HepG2 (cell line): ENCODE results near the gene MON1A. TPM values are rescaled to one million over a fixed set of nuclear protein-coding genes. Genes with fewer than 3 reads are reported as not detected.
A peak's percentile ranks its signal among the peaks of the same experiment; 100 is the strongest.

Experiments used
- CCAR2 ChIP-seq: fragments of 200-400 bp; formaldehyde crosslinking; optimal IDR thresholded peaks from 2 replicates; pipeline ENCODE3; 2018; ENCODE audit warnings: low read depth, mild to moderate bottlenecking, low read length, moderate library complexity
- CREB3 ChIP-seq: sonication (generic); formaldehyde crosslinking; IDR thresholded peaks from 2 replicates; pipeline ENCODE4 v1.5.0; 2020; ENCODE audit warnings: missing genetic modification reagents
- ETV6 ChIP-seq: sonication (generic); formaldehyde crosslinking; conservative IDR thresholded peaks from 2 replicates; pipeline ENCODE4 v1.4.0; 2020; ENCODE audit warnings: missing genetic modification reagents
- FOXJ3 ChIP-seq: sonication (generic); formaldehyde crosslinking; IDR thresholded peaks from 2 replicates; pipeline ENCODE4 v1.4.0; 2020; ENCODE audit warnings: missing genetic modification reagents, mild to moderate bottlenecking, borderline replicate concordance
- ISL2 ChIP-seq: sonication (generic); formaldehyde crosslinking; IDR thresholded peaks from 2 replicates; pipeline ENCODE4 v1.5.0; 2020; ENCODE audit warnings: missing genetic modification reagents
- PAXIP1 ChIP-seq: sonication (generic); formaldehyde crosslinking; conservative IDR thresholded peaks from 2 replicates; pipeline ENCODE4 v1.4.0; 2020; ENCODE audit warnings: mild to moderate bottlenecking, missing genetic modification reagents, moderate library complexity
- PITX1 ChIP-seq: sonication (generic); formaldehyde crosslinking; IDR thresholded peaks from 2 replicates; pipeline ENCODE4 v1.5.1; 2020; ENCODE audit warnings: mild to moderate bottlenecking, missing genetic modification reagents
- TP53 ChIP-seq: sonication (generic); formaldehyde crosslinking; conservative IDR thresholded peaks from 2 replicates; pipeline ENCODE4 v1.4.0; 2020; ENCODE audit warnings: missing genetic modification reagents
- ZMAT3 ChIP-seq: sonication (generic); formaldehyde crosslinking; conservative IDR thresholded peaks from 2 replicates; pipeline ENCODE4 v1.7.0; 2021; ENCODE audit warnings: missing genetic modification reagents
- ZNF225 ChIP-seq: sonication (generic); formaldehyde crosslinking; IDR thresholded peaks from 2 replicates; pipeline ENCODE4 v1.4.0; 2020; ENCODE audit warnings: mild to moderate bottlenecking, missing genetic modification reagents
- ZNF260 ChIP-seq: sonication (generic); formaldehyde crosslinking; IDR thresholded peaks from 2 replicates; pipeline ENCODE4 v1.4.0; 2020; ENCODE audit warnings: missing genetic modification reagents, low read depth, mild to moderate bottlenecking, borderline replicate concordance
- ZNF543 ChIP-seq: sonication (generic); formaldehyde crosslinking; IDR thresholded peaks from 2 replicates; pipeline ENCODE4 v1.4.0; 2020; ENCODE audit warnings: mild to moderate bottlenecking, missing genetic modification reagents
- ZNF652 ChIP-seq: IDR thresholded peaks from 2 replicates; pipeline ENCODE4 v1.6.1; 2016; ENCODE audit warnings: low read depth, borderline replicate concordance
- ZNF816 ChIP-seq: sonication (generic); formaldehyde crosslinking; IDR thresholded peaks from 2 replicates; pipeline ENCODE4 v1.8.0; 2022; ENCODE audit warnings: missing genetic modification reagents, mild to moderate bottlenecking, borderline replicate concordance
- polyA plus RNA-seq, 8 experiments: library from polyadenylated mRNA; depleted of rRNA in 3 of 8; stranded (reverse) in 7 of 8; unstranded in 1 of 8; fragments of >200 nt; fragmentation: Illumina TruSeq in 4 of 8; extraction: Trizol in 4 of 8; gene quantifications; 2 replicates each; pipeline versions ENCODE4 v1.2.1 to v1.2.3, GENCODE V29; 2011 to 2016; ENCODE audit warnings: low read depth in 4 of 8, missing spikeins in 1 of 8, mixed read lengths in 1 of 8; ENCODE audit not compliant: insufficient read depth in 1 of 8
- total RNA-seq, 5 experiments: library from RNA; depleted of rRNA; stranded (reverse); fragments of >200 nt; fragmentation: Illumina TruSeq; extraction: Trizol; gene quantifications; 2 replicates each; pipeline ENCODE4 v1.2.3, GENCODE V29; 2016; ENCODE audit warnings: low read depth in 1 of 5
- TF ChIP-seq, protein P1 (sequence below): sonication (generic); formaldehyde crosslinking; IDR thresholded peaks from 2 replicates; pipeline ENCODE4 v1.4.0; 2020; ENCODE audit warnings: missing genetic modification reagents
- TF ChIP-seq, protein P2 (sequence below): sonication (generic); formaldehyde crosslinking; IDR thresholded peaks from 2 replicates; pipeline ENCODE4 v1.4.0; 2020; ENCODE audit warnings: missing genetic modification reagents, borderline replicate concordance
- TF ChIP-seq, protein P3 (sequence below): sonication (generic); formaldehyde crosslinking; IDR thresholded peaks from 2 replicates; pipeline ENCODE4 v1.8.0; 2022; ENCODE audit warnings: mild to moderate bottlenecking, missing genetic modification reagents, borderline replicate concordance

Gene MON1A
- total and polyA plus RNA-seq, 2 of the 13 experiments (the other 11 are each of a cell fraction or from before 2014, with no cell fraction given): 4.6 to 9.0 TPM

DNA sequence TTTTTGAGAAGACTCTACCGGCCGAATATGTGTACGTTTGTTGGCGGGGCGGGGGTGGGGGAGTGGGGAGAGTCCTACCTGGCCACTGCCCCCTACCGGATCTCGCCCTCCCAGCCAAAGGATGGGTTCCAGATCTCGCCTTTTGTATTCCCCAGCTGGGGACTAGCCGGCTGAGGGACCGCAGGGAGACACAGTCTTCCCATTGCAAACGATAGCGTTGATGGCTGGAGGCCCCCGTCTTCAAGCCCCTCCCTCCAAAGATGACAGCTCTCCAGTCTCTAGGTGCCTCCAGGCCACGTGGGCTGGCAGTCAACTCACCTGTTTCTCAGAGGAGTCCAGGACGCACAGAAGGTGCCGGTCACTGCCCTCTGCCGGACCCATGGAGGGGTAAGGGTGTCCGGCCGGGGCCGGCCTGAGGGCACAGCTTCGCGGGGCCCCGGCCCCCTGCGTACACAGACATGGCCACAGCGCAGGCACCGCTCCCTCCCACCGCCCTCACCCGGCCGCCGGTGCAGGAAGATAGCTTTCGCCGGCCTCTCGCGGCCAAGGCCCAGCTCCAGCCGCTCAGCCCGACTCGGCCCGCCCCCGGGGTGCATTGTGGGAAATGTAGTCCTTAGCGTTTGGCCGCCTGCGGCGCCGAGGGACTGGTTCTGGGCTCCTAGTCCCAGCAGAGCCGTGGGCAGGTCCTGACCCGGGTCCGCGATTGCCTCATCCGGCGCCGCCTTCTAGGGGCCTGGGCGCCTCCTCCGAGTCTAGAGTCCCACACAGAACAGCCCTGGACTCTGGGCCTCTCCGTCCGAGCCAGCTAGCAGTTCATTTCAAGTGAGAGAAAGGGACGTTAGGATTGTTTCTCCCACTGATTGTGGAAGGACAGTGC, at the start of gene MON1A (continued):
- peak; percentile 79 for TF ChIP-seq PAXIP1 (CRISPR knock-in tag)
- TF ChIP-seq ZNF816 (CRISPR knock-in tag): peak; percentile 67; the same call in 1 of the 2 replicates
- TF ChIP-seq CCAR2: no peak
- TF ChIP-seq ZMAT3 (CRISPR knock-in tag): peak; percentile 69; the same call in 1 of the 2 replicates
- TF ChIP-seq PITX1 (CRISPR knock-in tag): peak; percentile 49; the same call in 1 of the 2 replicates
- TF ChIP-seq, protein P1, sequence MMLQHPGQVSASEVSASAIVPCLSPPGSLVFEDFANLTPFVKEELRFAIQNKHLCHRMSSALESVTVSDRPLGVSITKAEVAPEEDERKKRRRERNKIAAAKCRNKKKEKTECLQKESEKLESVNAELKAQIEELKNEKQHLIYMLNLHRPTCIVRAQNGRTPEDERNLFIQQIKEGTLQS (CRISPR knock-in tag): peak; percentile 87
- TF ChIP-seq ZNF225 (CRISPR knock-in tag): no peak
- TF ChIP-seq ZNF260 (CRISPR knock-in tag): no peak
- TF ChIP-seq ZNF543: peak; percentile 60; the same call in 1 of the 2 replicates
- no peak for TF ChIP-seq CREB3
- TF ChIP-seq, protein P2, sequence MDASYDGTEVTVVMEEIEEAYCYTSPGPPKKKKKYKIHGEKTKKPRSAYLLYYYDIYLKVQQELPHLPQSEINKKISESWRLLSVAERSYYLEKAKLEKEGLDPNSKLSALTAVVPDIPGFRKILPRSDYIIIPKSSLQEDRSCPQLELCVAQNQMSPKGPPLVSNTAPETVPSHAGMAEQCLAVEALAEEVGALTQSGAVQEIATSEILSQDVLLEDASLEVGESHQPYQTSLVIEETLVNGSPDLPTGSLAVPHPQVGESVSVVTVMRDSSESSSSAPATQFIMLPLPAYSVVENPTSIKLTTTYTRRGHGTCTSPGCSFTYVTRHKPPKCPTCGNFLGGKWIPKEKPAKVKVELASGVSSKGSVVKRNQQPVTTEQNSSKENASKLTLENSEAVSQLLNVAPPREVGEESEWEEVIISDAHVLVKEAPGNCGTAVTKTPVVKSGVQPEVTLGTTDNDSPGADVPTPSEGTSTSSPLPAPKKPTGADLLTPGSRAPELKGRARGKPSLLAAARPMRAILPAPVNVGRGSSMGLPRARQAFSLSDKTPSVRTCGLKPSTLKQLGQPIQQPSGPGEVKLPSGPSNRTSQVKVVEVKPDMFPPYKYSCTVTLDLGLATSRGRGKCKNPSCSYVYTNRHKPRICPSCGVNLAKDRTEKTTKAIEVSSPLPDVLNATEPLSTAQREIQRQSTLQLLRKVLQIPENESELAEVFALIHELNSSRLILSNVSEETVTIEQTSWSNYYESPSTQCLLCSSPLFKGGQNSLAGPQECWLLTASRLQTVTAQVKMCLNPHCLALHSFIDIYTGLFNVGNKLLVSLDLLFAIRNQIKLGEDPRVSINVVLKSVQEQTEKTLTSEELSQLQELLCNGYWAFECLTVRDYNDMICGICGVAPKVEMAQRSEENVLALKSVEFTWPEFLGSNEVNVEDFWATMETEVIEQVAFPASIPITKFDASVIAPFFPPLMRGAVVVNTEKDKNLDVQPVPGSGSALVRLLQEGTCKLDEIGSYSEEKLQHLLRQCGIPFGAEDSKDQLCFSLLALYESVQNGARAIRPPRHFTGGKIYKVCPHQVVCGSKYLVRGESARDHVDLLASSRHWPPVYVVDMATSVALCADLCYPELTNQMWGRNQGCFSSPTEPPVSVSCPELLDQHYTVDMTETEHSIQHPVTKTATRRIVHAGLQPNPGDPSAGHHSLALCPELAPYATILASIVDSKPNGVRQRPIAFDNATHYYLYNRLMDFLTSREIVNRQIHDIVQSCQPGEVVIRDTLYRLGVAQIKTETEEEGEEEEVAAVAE (CRISPR knock-in tag): no peak; the same call in 1 of the 2 replicates
- TF ChIP-seq TP53 (CRISPR knock-in tag): 0 out of 2 replicates have a peak, but pooled peaks have one; percentile 80
- TF ChIP-seq, protein P3, sequence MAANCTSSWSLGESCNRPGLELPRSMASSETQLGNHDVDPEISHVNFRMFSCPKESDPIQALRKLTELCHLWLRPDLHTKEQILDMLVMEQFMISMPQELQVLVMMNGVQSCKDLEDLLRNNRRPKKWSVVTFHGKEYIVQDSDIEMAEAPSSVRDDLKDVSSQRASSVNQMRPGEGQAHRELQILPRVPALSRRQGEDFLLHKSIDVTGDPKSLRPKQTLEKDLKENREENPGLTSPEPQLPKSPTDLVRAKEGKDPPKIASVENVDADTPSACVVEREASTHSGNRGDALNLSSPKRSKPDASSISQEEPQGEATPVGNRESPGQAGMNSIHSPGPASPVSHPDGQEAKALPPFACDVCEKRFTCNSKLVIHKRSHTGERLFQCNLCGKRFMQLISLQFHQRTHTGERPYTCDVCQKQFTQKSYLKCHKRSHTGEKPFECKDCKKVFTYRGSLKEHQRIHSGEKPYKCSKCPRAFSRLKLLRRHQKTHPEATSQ: peak; percentile 27; the same call in 1 of the 2 replicates
- peak; percentile 65; the same call in 1 of the 2 replicates for TF ChIP-seq ISL2 (CRISPR knock-in tag)
- peak; percentile 6; the same call in 1 of the 2 replicates for TF ChIP-seq ETV6 (CRISPR knock-in tag)
- TF ChIP-seq ZNF652 (CRISPR knock-in tag): no peak
- peak; percentile 73; the same call in 1 of the 2 replicates for TF ChIP-seq FOXJ3 (CRISPR knock-in tag)
